Measurements from ENCODE around the gene MOSPD2. TPM values are rescaled to one million over a fixed set of nuclear protein-coding genes. Genes with fewer than 3 reads are reported as not detected.

Gene MOSPD2
- total RNA-seq, 1 experiment from 2014 or later = 8.7 TPM

GRCh38 chrX:14851526-14851925 is 21.7 kb upstream of the MOSPD2 start:
- H3K9me3 ChIP-seq (ENCODE audit: control insufficient read depth, insufficient read depth, low read depth, low read length) = no peaks in the 10 kb centered on the region
- ChIA-PET POLR2A (no interaction called here), CTCF (no interaction called here)
- H3K27ac ChIP-seq (ENCODE audit: low read length) = no peak overlapping the region
- no peaks in the 10 kb centered on the region for H3K4me1 ChIP-seq (ENCODE audit: control insufficient read depth, insufficient read depth, low read length)
- in situ Hi-C loops (cut with HindIII; ENCODE audit: low pct_unique_long_range_greater_than_20kb, low sequenced_read_pairs) = no loop called here
- DNase-seq (ENCODE audit: low read depth, low spot score) (no peak), ATAC-seq (no peak)
- intact Hi-C loops (cut with micrococcal nuclease; ENCODE audit: unreplicated experiment) = no loop called here
- TF ChIP-seq POLR2AphosphoS5 (IDR thresholded peaks at IDR 0.05; ENCODE audit: low read depth, low read length) (no peak), SIN3A (IDR thresholded peaks at IDR 0.05; ENCODE audit: borderline replicate concordance, insufficient read depth, low read depth, low read length) (no peak), REST (IDR thresholded peaks at IDR 0.05; ENCODE audit: insufficient read depth in 1 of 2, low read depth in 2 of 2, low read length in 1 of 2) (no peak), TCF7L2 (IDR thresholded peaks at IDR 0.05; ENCODE audit: low read depth, low read length) (no peak), CTCF (IDR thresholded peaks at IDR 0.05) (no peak)
- no TSS peak for BruUV-seq (replicated peaks)
- no peak overlapping the region for H3K4me3 ChIP-seq (ENCODE audit: low read depth in 2 of 2, low read length in 2 of 2)
- H3K36me3 ChIP-seq (ENCODE audit: control insufficient read depth, insufficient read depth, low read length) = no peaks in the 10 kb centered on the region; the same call in 1 of the 2 replicates
- no peaks in the 10 kb centered on the region for H3K27me3 ChIP-seq (ENCODE audit: control insufficient read depth, insufficient read depth, low read length)

DNA sequence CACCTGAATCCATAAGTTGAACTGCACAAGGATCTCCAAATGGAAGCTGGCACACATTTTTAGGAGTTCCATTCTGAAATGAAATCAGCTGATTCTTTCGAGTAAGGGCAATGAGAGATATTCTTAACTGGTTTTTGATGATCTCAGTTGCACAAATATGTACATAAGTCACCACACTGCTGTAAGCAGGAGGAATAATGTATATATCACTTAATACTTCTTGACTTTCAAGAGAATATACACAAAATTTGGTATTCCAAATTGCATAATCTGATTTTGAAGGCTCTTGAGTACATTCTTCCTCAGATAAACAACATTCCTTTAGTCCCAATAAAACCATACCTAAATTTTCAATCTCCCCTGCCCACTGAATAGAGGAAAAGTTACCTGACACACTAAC is 8.6 kb upstream of the MOSPD2 start:
- ChIA-PET POLR2A (no interaction called here), CTCF (no interaction called here)
- Histone ChIP-seq H3K4me3 (ENCODE audit: low read depth in 2 of 2, low read length in 2 of 2) (no peak overlapping the region), H3K27me3 (ENCODE audit: control insufficient read depth, insufficient read depth, low read length) (no peaks in the 10 kb centered on the region), H3K4me1 (ENCODE audit: control insufficient read depth, insufficient read depth, low read length) (no peaks in the 10 kb centered on the region), H3K36me3 (ENCODE audit: control insufficient read depth, insufficient read depth, low read length) (no peaks in the 10 kb centered on the region; the same call in 1 of the 2 replicates), H3K9me3 (ENCODE audit: control insufficient read depth, insufficient read depth, low read depth, low read length) (no peaks in the 10 kb centered on the region), H3K27ac (ENCODE audit: low read length) (no peak overlapping the region)
- intact Hi-C loops (cut with micrococcal nuclease; ENCODE audit: unreplicated experiment) (no loop called here), in situ Hi-C loops (cut with HindIII; ENCODE audit: low pct_unique_long_range_greater_than_20kb, low sequenced_read_pairs) (no loop called here)
- ATAC-seq (no peak), DNase-seq (ENCODE audit: low read depth, low spot score) (no peak)
- no TSS peak for BruUV-seq (replicated peaks)
- TF ChIP-seq SIN3A (IDR thresholded peaks at IDR 0.05; ENCODE audit: borderline replicate concordance, insufficient read depth, low read depth, low read length) (no peak), POLR2AphosphoS5 (IDR thresholded peaks at IDR 0.05; ENCODE audit: low read depth, low read length) (no peak), CTCF (IDR thresholded peaks at IDR 0.05) (no peak), TCF7L2 (IDR thresholded peaks at IDR 0.05; ENCODE audit: low read depth, low read length) (no peak), REST (IDR thresholded peaks at IDR 0.05; ENCODE audit: insufficient read depth in 1 of 2, low read depth in 2 of 2, low read length in 1 of 2) (no peak)
